GM06990 (cell line): ENCODE data around the gene ALDH1A3.

Experiments used
- DNase-seq: peaks from one replicate; pipeline ENCODE4 v3.0.0-alpha.2; 2011; ENCODE audit not compliant: insufficient read length; ENCODE audit errors: extremely low read depth
- H3K27me3 ChIP-seq: replicated peaks from 2 replicates; pipeline ENCODE4 v1.6.0; 2011; ENCODE audit warnings: low read length; ENCODE audit not compliant: control insufficient read depth, insufficient read depth
- H3K36me3 ChIP-seq: 2 replicates; pipeline ENCODE4 v1.5.1; 2011; ENCODE audit warnings: low read length; ENCODE audit not compliant: control insufficient read depth, insufficient read depth
- H3K4me3 ChIP-seq: replicated peaks from 2 replicates; pipeline ENCODE4 v1.5.1; 2011; ENCODE audit warnings: low read depth, mild to moderate bottlenecking, control low read depth, low read length
- TF ChIP-seq, protein P1 (sequence below): IDR thresholded peaks from 2 replicates; pipeline ENCODE4 v1.5.1; 2011; ENCODE audit warnings: low read length, control low read depth, mild to moderate bottlenecking, inconsistent platforms; ENCODE audit not compliant: insufficient read depth, poor library complexity, severe bottlenecking

The ALDH1A3 gene

DNA sequence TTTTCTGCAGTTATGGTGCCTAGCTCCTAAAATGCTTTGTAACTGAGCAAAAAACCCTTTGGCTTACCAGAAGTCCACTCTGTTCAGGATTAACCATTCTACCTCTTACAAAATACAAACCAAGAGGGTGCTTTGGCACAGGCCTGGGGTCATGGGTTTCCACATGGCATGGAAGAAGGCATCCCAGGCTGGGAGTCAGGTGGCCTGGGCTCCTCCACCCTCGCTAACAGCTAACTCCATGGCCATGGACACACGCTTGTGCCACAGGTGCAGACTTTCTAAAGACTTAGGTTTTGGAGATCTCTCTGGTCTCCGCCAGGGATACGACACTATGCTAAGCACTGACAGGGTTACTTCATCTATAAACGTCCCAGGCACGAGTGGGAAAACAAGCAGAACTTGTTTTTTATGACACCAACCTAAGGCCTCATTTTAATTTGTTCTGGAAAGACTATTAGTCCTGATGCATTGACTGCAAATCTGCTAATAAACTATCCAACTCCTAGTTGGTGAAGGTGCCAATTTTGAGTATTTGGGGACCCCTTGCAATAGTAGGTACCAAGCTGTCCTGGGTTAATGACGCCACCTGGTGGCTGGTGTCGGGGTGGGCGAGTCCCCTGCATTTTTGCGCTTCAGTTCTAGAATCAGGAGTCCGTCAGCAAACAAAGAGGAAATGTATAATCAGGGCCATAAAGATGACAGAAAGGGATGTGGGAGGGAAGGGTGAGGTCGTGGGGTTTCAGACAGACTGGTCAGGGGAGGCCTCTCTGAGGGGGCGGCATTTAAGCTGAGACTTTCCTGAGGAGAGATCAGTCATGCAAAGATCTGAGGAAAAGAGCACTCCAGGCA is 10.3 kb upstream of the ALDH1A3 start:
- no peaks in the 10 kb centered on the region for H3K27me3 ChIP-seq
- no peaks in the 10 kb centered on the region for H3K36me3 ChIP-seq
- TF ChIP-seq, protein P1, sequence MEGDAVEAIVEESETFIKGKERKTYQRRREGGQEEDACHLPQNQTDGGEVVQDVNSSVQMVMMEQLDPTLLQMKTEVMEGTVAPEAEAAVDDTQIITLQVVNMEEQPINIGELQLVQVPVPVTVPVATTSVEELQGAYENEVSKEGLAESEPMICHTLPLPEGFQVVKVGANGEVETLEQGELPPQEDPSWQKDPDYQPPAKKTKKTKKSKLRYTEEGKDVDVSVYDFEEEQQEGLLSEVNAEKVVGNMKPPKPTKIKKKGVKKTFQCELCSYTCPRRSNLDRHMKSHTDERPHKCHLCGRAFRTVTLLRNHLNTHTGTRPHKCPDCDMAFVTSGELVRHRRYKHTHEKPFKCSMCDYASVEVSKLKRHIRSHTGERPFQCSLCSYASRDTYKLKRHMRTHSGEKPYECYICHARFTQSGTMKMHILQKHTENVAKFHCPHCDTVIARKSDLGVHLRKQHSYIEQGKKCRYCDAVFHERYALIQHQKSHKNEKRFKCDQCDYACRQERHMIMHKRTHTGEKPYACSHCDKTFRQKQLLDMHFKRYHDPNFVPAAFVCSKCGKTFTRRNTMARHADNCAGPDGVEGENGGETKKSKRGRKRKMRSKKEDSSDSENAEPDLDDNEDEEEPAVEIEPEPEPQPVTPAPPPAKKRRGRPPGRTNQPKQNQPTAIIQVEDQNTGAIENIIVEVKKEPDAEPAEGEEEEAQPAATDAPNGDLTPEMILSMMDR: peak; percentile 35
- H3K4me3 ChIP-seq: no peak overlapping the region
- DNase-seq: no peak

DNA sequence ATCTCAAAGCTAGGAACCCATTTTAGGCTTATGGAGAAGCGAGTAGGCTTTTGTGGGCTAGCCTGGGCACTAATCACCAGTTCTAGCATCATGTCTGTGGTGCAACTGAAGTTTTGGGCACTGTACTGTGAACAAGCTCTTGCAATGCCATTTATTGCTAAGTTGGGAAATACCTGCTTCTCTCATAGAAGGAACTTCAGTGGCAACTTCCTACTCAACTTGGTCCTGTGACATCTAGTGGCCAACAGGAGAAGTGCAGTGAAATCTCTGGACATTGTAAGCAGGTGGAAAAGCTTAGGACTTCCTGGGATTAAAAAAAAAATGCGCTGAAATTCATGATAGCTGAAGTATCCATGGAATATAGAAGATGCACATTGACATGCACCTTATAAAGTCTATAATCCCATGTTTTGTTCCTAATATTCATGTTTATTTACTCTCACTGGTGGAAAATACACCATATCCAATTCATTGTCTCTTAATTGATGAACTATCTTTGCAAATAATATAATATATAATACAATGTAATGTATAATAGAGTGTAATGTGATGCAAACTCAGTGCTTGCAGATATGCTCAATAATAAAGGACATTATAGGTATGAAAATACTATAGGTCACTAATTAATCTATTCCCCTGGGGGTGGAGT is 6.5 kb upstream of the ALDH1A3 start:
- Histone ChIP-seq H3K36me3 (no peaks in the 10 kb centered on the region), H3K4me3 (no peak overlapping the region), H3K27me3 (no peaks in the 10 kb centered on the region; the same call in none of the 2 replicates)
- TF ChIP-seq, protein P1: peak; percentile 88
- DNase-seq: peak; percentile 18

DNA sequence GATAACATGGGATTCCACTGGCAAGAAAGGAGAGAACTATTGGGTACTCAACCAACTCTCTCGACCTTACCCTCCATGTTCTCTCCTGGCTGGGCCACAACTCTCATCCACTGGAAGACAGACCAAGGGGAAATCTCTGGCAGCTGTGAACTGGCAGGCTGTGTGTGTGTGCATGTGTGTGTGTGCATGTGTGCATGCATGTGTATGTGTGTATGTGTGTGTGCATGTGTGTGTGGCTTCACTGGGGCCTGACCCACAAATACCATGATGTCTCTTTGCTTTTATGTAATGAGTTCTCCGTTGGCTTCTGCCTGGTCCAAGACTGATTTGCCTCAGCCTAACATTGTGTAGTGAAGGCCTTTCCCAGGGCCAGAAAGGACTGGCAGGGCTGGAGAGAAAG is 4.1 kb upstream of the ALDH1A3 start:
- Histone ChIP-seq H3K27me3 (no peaks in the 10 kb centered on the region; the same call in none of the 2 replicates), H3K36me3 (no peaks in the 10 kb centered on the region), H3K4me3 (no peak overlapping the region)
- TF ChIP-seq, protein P1: no peak
- no peak for DNase-seq

DNA sequence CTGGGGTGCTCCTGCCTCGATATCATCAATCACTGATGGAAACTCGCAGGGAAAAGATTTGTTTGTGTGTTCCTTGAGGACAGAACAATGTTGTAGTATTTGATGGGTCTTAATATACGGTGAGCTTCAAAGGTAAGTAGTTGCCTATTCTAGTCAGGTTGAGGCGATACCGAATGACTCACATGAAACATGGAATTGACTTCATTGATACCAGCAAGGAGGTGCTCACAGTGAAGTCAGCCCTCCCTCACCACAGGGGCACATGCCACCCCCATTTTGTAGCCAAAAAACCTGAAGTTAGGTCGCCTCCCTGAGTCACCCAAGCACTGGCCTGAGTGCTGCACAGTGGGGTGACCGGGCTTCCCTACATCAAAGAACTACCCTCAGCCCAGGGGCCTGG is 3.7 kb upstream of the ALDH1A3 start:
- TF ChIP-seq, protein P1: no peak
- no peaks in the 10 kb centered on the region; the same call in none of the 2 replicates for H3K27me3 ChIP-seq
- no peak for DNase-seq
- no peak overlapping the region for H3K4me3 ChIP-seq
- H3K36me3 ChIP-seq: no peaks in the 10 kb centered on the region

DNA sequence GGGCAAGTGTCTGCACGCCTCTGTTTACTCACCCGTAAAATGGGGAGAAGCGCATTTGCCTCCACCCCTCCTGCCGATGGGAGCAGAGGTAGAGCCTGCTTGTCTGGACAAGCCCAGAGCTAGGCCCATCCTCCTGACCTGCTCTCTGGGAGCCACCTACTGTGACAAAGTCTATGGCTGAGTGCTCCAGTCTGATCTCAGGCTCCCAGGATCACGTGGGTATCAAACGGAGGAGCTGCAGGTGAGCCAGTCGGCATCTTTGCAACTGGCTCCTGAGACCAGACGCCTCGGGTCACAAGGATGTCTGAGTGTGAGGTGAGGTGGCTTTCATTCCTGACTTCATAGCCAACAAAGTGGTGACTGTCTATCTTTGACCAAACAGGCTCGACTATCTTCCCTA is 2.1 kb upstream of the ALDH1A3 start:
- TF ChIP-seq, protein P1: no peak
- H3K36me3 ChIP-seq: no peaks in the 10 kb centered on the region
- no peak for DNase-seq
- no peaks in the 10 kb centered on the region; the same call in none of the 2 replicates for H3K27me3 ChIP-seq
- no peak overlapping the region for H3K4me3 ChIP-seq
